Heart right ventricle (tissue), 16 donors: ENCODE data around the gene RBP5. TPM values are rescaled to one million over a fixed set of nuclear protein-coding genes. Genes with fewer than 3 reads are reported as not detected.

Experiments
- ATAC-seq, 8 donors: fragments of 200-7000 bp; cut with Tn5 transposase; one replicate each; pipeline ENCODE4 v1.9.1; 2020; ENCODE audit warnings: mild to moderate bottlenecking in 8 of 8, moderate library complexity in 8 of 8, moderate number of reproducible peaks in 1 of 8
- DNase-seq, 2 donors: peaks; one replicate each; pipeline ENCODE4 v3.0.0-alpha.2; 2020
- H3K27ac ChIP-seq, 10 donors: fragments of 200-600 bp; sonication (generic) in 2 of 10; one replicate each; pipeline versions ENCODE4 v1.5.0 to v1.8.0; 2020 to 2022; ENCODE audit warnings: mild to moderate bottlenecking in 3 of 10
- H3K27me3 ChIP-seq, 7 donors: fragments of 200-600 bp; one replicate each; pipeline ENCODE4 v1.8.0; 2021 to 2022; ENCODE audit warnings: mild to moderate bottlenecking in 2 of 7
- H3K36me3 ChIP-seq, 9 donors: fragments of 200-600 bp; sonication (generic) in 1 of 9; one replicate each; pipeline versions ENCODE4 v1.5.0 to v1.8.0; 2020 to 2022; ENCODE audit warnings: mild to moderate bottlenecking in 2 of 9
- H3K4me1 ChIP-seq, 9 donors: fragments of 200-600 bp; sonication (generic) in 1 of 9; one replicate each; pipeline versions ENCODE4 v1.5.0 to v1.8.0; 2020 to 2022; ENCODE audit warnings: mild to moderate bottlenecking in 4 of 9
- H3K4me3 ChIP-seq, 10 donors: fragments of 200-600 bp; sonication (generic) in 2 of 10; one replicate each; pipeline versions ENCODE4 v1.5.0 to v1.8.0; 2020 to 2022; ENCODE audit warnings: mild to moderate bottlenecking in 7 of 10, moderate library complexity in 2 of 10
- H3K9me3 ChIP-seq, 11 donors: fragments of 200-600 bp in 10 of 11; sonication (generic) in 2 of 11; one replicate each; pipeline versions ENCODE4 v1.5.0 to v1.8.0; 2013 to 2022; ENCODE audit warnings: mild to moderate bottlenecking in 2 of 11, control low read depth in 1 of 11, moderate library complexity in 1 of 11
- CTCF ChIP-seq, 9 donors: fragments of 200-600 bp; sonication (generic) in 2 of 9; IDR thresholded peaks; one replicate each; pipeline versions ENCODE4 v1.5.0 to v1.8.0; 2021 to 2022; ENCODE audit warnings: antibody characterized with exemption in 9 of 9, mild to moderate bottlenecking in 5 of 9, moderate library complexity in 1 of 9
- WGBS, 2 donors: extraction: QIAGEN DNeasy Blood & Tissue Kit; methylation state at CpG; one replicate each; pipeline ENCODE4 v1.1.7; 2013; ENCODE audit warnings: inconsistent platforms in 1 of 2; 5-methylcytosine and 5-hydroxymethylcytosine counted together
- intact Hi-C, 10 donors: fragments of 100-400 bp; cut with DNase I; formaldehyde crosslinking; loops; one replicate each; pipeline versions ENCODE4 v1.11.1 to v1.14.2; 2022
- long read RNA-seq, 3 donors: library from polyadenylated mRNA; unstranded; transcript quantifications; one replicate each; pipeline ENCODE4 v2.0.0, GENCODE V29; 2020 to 2021
- polyA plus RNA-seq, 2 donors: library from polyadenylated mRNA; stranded (reverse); fragments of 200-250 nt; gene quantifications; one replicate each; pipeline ENCODE4 v1.2.3, GENCODE V29; 2013
- total RNA-seq, 10 donors: library from RNA; stranded (reverse); fragmentation: NEBNext Ultra II Directional in 3 of 10; extraction: Animal tissue kit (Norgen Biotek cat#: 25700) in 3 of 10; gene quantifications; one replicate each; pipeline versions ENCODE4 v1.2.1 to v1.2.4, GENCODE V29; 2021 to 2023
- donor health status: Arrhythmogenic right ventricular cardiomyopathy.
- donor health status: ischemic (EF 13 %, LVEDD 7.1; RV severe dilation, severe dysfunction).
- donor health status: healthy with polysubstance abuse.
- donor health status: DM: no; HTN: yes; CAD: no.
- donor health status: DM: no; HTN: no; CAD: no.
- donor health status: ischemic (EF 25% LVEDD 6.9; RV normal size, moderate dysfunction).
- donor health status: ischemic (EF 25% LVEDD 5.7; RV mildly dilated, moderate dysfunction).
- donor health status: healthy.
- donor health status: DM: yes; HTN: yes; CAD: no.
- donor health status: Ischemic cardiomyopathy.
- donor health status: ischemic (EF 35%, LVEDD 5.7; RV mildly dilated, moderate dysfunction).
- donor health status: nonischemic (EF 11% LVEDD 7.7; RV severe dilation, severe dysfunction).
- donor health status: DM: yes; HTN: yes; CAD: no.
- donor health status: PGD.
- donor health status: ischemic (EF 29% LVEDD 5.4; RV normal size, mild dysfunction).
- donor health status: nonischemic (EF 23%, LVEDD 6.1; RV moderate dilation, normal function).

The RBP5 gene
- total RNA-seq, result 1 to 10 TPM in 1 of 10 donors, under 1 TPM in 3, not detected in 6; 0.34 to 3.2 (median 0.56) TPM
- 1 to 10 TPM in 1 of 2 donors, under 1 TPM in 1; 0.66 to 1.8 TPM for polyA plus RNA-seq
- long read RNA-seq, donor 1, partial matches to known transcripts, result 0 of 1 reads
- long read RNA-seq, donor 1, other reads (novel, unspliced or antisense), result 1 of 1 reads
- long read RNA-seq, donor 2, result 0 reads
- long read RNA-seq, donor 3, result 0 reads

GRCh38 chr12:7128681-7129286 is at the start of gene RBP5:
TSS of gene RBP5 (minus strand) at chr12:7128889. CDS start at chr12:7128775, 114 bp downstream.
- Histone ChIP-seq H3K36me3 (peaks cover 0 to 6% (median 0%) of the 10 kb centered on the region in 9 donors), H3K4me3 (peak within 1 kb of the TSS; percentile 52 to 77 (median 66)), H3K9me3 (no peaks in the 10 kb centered on the region), H3K27me3 (peaks cover 0 to 29% (median 0%) of the 10 kb centered on the region in 7 donors), H3K27ac (peak within 1 kb of the TSS in 6 of 10 donors; percentile 28 to 80 (median 62)), H3K4me1 (peaks cover 5 to 38% (median 27%) of the 10 kb centered on the region in 9 donors)
- TF ChIP-seq CTCF (IDR thresholded peaks at IDR 0.05), result no peak
- intact Hi-C loops, result no loop called here
- ATAC-seq (peak in 1 of 8 donors; percentile 18), DNase-seq (no peak)
- 58 to 63% methylated on average over 7 of the region's 7 CpGs for WGBS, 2 donors

GRCh38 chr12:7178481-7178880 is 49.8 kb upstream of the RBP5 start:
- Histone ChIP-seq H3K4me3 (no peak overlapping the region), H3K9me3 (peaks cover 0 to 3% (median 0%) of the 10 kb centered on the region in 11 donors), H3K4me1 (no peaks in the 10 kb centered on the region), H3K36me3 (no peaks in the 10 kb centered on the region), H3K27me3 (peaks cover 0 to 39% (median 16%) of the 10 kb centered on the region in 7 donors), H3K27ac (no peak overlapping the region)
- TF ChIP-seq CTCF (IDR thresholded peaks at IDR 0.05), result no peak
- DNase-seq, result no peak
- ATAC-seq, result no peak
- intact Hi-C loops, result no loop called here
- WGBS, 2 donors, result 88 to 93% methylated on average over 2 of the region's 2 CpGs

GRCh38 chr12:7176595-7176994 is 47.9 kb upstream of the RBP5 start:
- intact Hi-C loops, result no loop called here
- peaks cover 0 to 15% (median 2%) of the 10 kb centered on the region in 11 donors for H3K9me3 ChIP-seq
- DNase-seq (no peak), ATAC-seq (no peak)
- no peak overlapping the region for H3K4me3 ChIP-seq
- H3K27me3 ChIP-seq, result peaks cover 0 to 36% (median 16%) of the 10 kb centered on the region in 7 donors
- H3K36me3 ChIP-seq, result no peaks in the 10 kb centered on the region
- H3K27ac ChIP-seq, result no peak overlapping the region
- H3K4me1 ChIP-seq, result no peaks in the 10 kb centered on the region
- WGBS, 2 donors, result 56 to 67% methylated on average over 2 of the region's 2 CpGs
- TF ChIP-seq CTCF (IDR thresholded peaks at IDR 0.05), result no peak

GRCh38 chr12:7175493-7175892 is 46.8 kb upstream of the RBP5 start:
- H3K27me3 ChIP-seq, result peaks cover 0 to 28% (median 10%) of the 10 kb centered on the region in 7 donors
- no peak overlapping the region for H3K27ac ChIP-seq
- DNase-seq (no peak), ATAC-seq (no peak)
- H3K9me3 ChIP-seq, result peaks cover 0 to 25% (median 2%) of the 10 kb centered on the region in 11 donors
- H3K4me1 ChIP-seq, result no peaks in the 10 kb centered on the region
- no peak for TF ChIP-seq CTCF (IDR thresholded peaks at IDR 0.05)
- no peak overlapping the region for H3K4me3 ChIP-seq
- no peaks in the 10 kb centered on the region for H3K36me3 ChIP-seq
- intact Hi-C loops, result no loop called here
